K562 (cell line): ENCODE measurements around the gene PLA2G2C. TPM values are rescaled to one million over a fixed set of nuclear protein-coding genes. Genes with fewer than 3 reads are reported as not detected.

Experiments used
- ATAC-seq: fragments of 200-7000 bp; cut with Tn5 transposase; 3 replicates; pipeline ENCODE4 v1.9.1; 2020; ENCODE audit warnings: moderate library complexity
- BruUV-seq: library from RNA; stranded (reverse); fragments of 400-500 nt; replicated peaks from 2 replicates; lab custom pipeline; 2021; lab: Mats Ljungman, UMichigan
- CTCF ChIA-PET: fragments of 300-600 bp; formaldehyde crosslinking; extraction: SDS; loops from one replicate; lab custom pipeline; 2021; ENCODE audit warnings: low intra/inter-chr PET ratio; lab: Yijun Ruan, JAX
- POLR2A ChIA-PET: fragments of 300-600, 350-650 bp; sonication (Branson Sonifier 250); formaldehyde crosslinking; extraction: SDS; loops from one replicate; lab custom pipeline; 2021; ENCODE audit warnings: antibody characterized with exemption, inconsistent platforms; lab: Yijun Ruan, JAX
- DNase-seq, 4 experiments: peaks; one replicate each; pipeline versions ENCODE4 v3.0.0 to v3.0.0-alpha.2; 2011 to 2018; ENCODE audit warnings: low spot score in 3 of 4, mixed read lengths in 3 of 4; ENCODE audit errors: extremely low read depth in 1 of 4
- FAIRE-seq: peaks from 2 replicates; lab custom pipeline; 2011; peaks lifted over from hg19 to GRCh38; lab: Jason Lieb, UNC
- H2AFZ ChIP-seq: 2 replicates; pipeline ENCODE4 v1.6.0; 2011; ENCODE audit warnings: low read depth, low read length, control low read depth, inconsistent platforms
- H3K27ac ChIP-seq: fragments of 200-600 bp; 3 replicates; pipeline ENCODE4 v1.8.0; 2011; ENCODE audit warnings: low read depth, mild to moderate bottlenecking, control low read depth, inconsistent platforms, low read length, moderate library complexity, mixed read lengths; ENCODE audit errors: extremely low read depth
- H3K27me3 ChIP-seq, 2 experiments: fragments of 300-600 bp in 1 of 2; 2 replicates in 1 of 2; 3 replicates in 1 of 2; pipeline versions ENCODE4 v1.6.0 to v1.8.0; 2011; ENCODE audit warnings: inconsistent platforms in 2 of 2, low read length in 2 of 2, mild to moderate bottlenecking in 1 of 2, mixed read lengths in 1 of 2, moderate library complexity in 1 of 2; ENCODE audit not compliant: control insufficient read depth in 2 of 2, insufficient read depth in 2 of 2
- H3K36me3 ChIP-seq: fragments of 300-600 bp; 3 replicates; pipeline ENCODE4 v1.8.0; 2011; ENCODE audit warnings: mild to moderate bottlenecking, low read length, inconsistent platforms; ENCODE audit not compliant: control insufficient read depth, insufficient read depth
- H3K4me1 ChIP-seq, 2 experiments: fragments of 200-600 bp in 1 of 2; replicated peaks in 1 of 2; 2 replicates in 1 of 2; 3 replicates in 1 of 2; pipeline versions ENCODE4 v1.5.1 to v1.8.0; 2011; ENCODE audit warnings: inconsistent platforms in 2 of 2, low read length in 2 of 2, mild to moderate bottlenecking in 1 of 2, mixed read lengths in 1 of 2, moderate library complexity in 1 of 2; ENCODE audit not compliant: control insufficient read depth in 2 of 2, insufficient read depth in 2 of 2
- H3K4me2 ChIP-seq: 2 replicates; pipeline ENCODE4 v1.6.1; 2011; ENCODE audit warnings: low read length, control low read depth, inconsistent platforms, mixed read lengths; ENCODE audit not compliant: insufficient read depth
- H3K4me3 ChIP-seq: fragments of 200-600 bp; sonication (generic), shearing (Covaris generic); 2 replicates; pipeline ENCODE4 v1.5.1; 2016; ENCODE audit warnings: control low read depth, inconsistent platforms
- H3K79me2 ChIP-seq: fragments of 200-600 bp; 3 replicates; pipeline ENCODE4 v1.8.0; 2011; ENCODE audit warnings: low read length, inconsistent platforms; ENCODE audit not compliant: control insufficient read depth, insufficient read depth
- H3K9ac ChIP-seq, 2 experiments: 2 replicates each; pipeline versions ENCODE4 v1.6.0 to v1.6.1; 2011; ENCODE audit warnings: low read depth in 2 of 2, low read length in 2 of 2, control low read depth in 1 of 2, inconsistent platforms in 1 of 2, mild to moderate bottlenecking in 1 of 2, mixed read lengths in 1 of 2; ENCODE audit not compliant: insufficient read depth in 1 of 2
- H3K9me1 ChIP-seq: one replicate; pipeline ENCODE4 v1.6.0; 2011; ENCODE audit warnings: inconsistent platforms, mild to moderate bottlenecking, low read length, moderate library complexity; ENCODE audit not compliant: control insufficient read depth, insufficient read depth
- H3K9me3 ChIP-seq: replicated peaks from 2 replicates; pipeline ENCODE4 v1.5.1; 2011; ENCODE audit warnings: low read depth, low read length, inconsistent platforms; ENCODE audit not compliant: control insufficient read depth, insufficient read depth
- H4K20me1 ChIP-seq: replicated peaks from 2 replicates; pipeline ENCODE4 v1.6.1; 2011; ENCODE audit warnings: low read length, inconsistent platforms, mixed read lengths; ENCODE audit not compliant: control insufficient read depth, insufficient read depth
- BHLHE40 ChIP-seq: IDR thresholded peaks from 2 replicates; pipeline ENCODE4 v1.6.1; 2011; ENCODE audit warnings: low read length, improper control_type of control experiment
- CEBPB ChIP-seq: fragments of 450-650 bp; IDR thresholded peaks from 2 replicates; pipeline ENCODE4 v1.6.1; 2016; ENCODE audit warnings: missing genetic modification characterization, missing compliant biosample characterization
- HCFC1 ChIP-seq: IDR thresholded peaks from 2 replicates; pipeline ENCODE4 v1.6.1; 2012; ENCODE audit warnings: low read depth, low read length, improper control_type of control experiment
- PML ChIP-seq: IDR thresholded peaks from 2 replicates; pipeline ENCODE4 v1.6.1; 2012; ENCODE audit warnings: low read length, inconsistent platforms
- SAFB ChIP-seq: fragments of 200-400 bp; formaldehyde crosslinking; IDR thresholded peaks from 2 replicates; pipeline ENCODE4 v1.6.1; 2017; ENCODE audit warnings: low read depth, low read length, borderline replicate concordance
- SAFB2 ChIP-seq: fragments of 200-400 bp; formaldehyde crosslinking; IDR thresholded peaks from 2 replicates; pipeline ENCODE4 v1.6.1; 2018; ENCODE audit warnings: borderline replicate concordance, low read length, low read depth, moderate library complexity; ENCODE audit not compliant: severe bottlenecking
- TAF7 ChIP-seq: fragments of 450-650 bp; IDR thresholded peaks from 2 replicates; pipeline ENCODE4 v1.6.1; 2016; ENCODE audit warnings: missing genetic modification characterization, missing compliant biosample characterization
- ZFP1 ChIP-seq: fragments of 450-650 bp; formaldehyde crosslinking; IDR thresholded peaks from 2 replicates; pipeline ENCODE4 v1.4.0; 2020; ENCODE audit warnings: mild to moderate bottlenecking, mixed read lengths
- ZHX1 ChIP-seq: fragments of 150-350 bp; conservative IDR thresholded peaks from 2 replicates; pipeline ENCODE4 v1.6.1; 2014; ENCODE audit warnings: low read length
- ZMIZ1 ChIP-seq, 2 experiments: fragments of 150-350 bp in 1 of 2; IDR thresholded peaks; 2 replicates each; pipeline ENCODE4 v1.6.1; 2012 to 2016; ENCODE audit warnings: low read depth in 2 of 2, low read length in 2 of 2, mild to moderate bottlenecking in 1 of 2, moderate library complexity in 1 of 2
- WGBS: fragments of 100-300 bp; shearing (Covaris generic); methylation state at CpG from one replicate; pipeline ENCODE4 v1.1.6; 2016; ENCODE audit warnings: low coverage, mixed read lengths; ENCODE audit not compliant: insufficient coverage; ENCODE audit errors: missing lambda C conversion rate; 5-methylcytosine and 5-hydroxymethylcytosine counted together
- in situ Hi-C: fragments of 300-500 bp; cut with MboI; formaldehyde crosslinking; loops from 4 replicates; pipeline ENCODE4 v1.15.0; 2018; ENCODE audit warnings: inconsistent platforms, mixed read lengths
- intact Hi-C: fragments of 100-400 bp; cut with micrococcal nuclease; formaldehyde crosslinking; loops from 2 replicates; pipeline ENCODE4 v1.14.2; 2022
- polyA plus RNA-seq, 8 experiments: library from polyadenylated mRNA; depleted of rRNA in 4 of 8; stranded (reverse) in 5 of 8; unstranded in 3 of 8; fragments of >200 nt; fragmentation: Nextera tagmentation in 2 of 8; fragmentation: Illumina TruSeq in 1 of 8; extraction: Ambion mirVana in 2 of 8; extraction: Trizol in 1 of 8; gene quantifications; 2 replicates each; pipeline versions ENCODE4 v1.2.1 to v1.2.3, GENCODE V29; 2011 to 2014; ENCODE audit warnings: inconsistent platforms in 1 of 8, missing spikeins in 1 of 8
- total RNA-seq, 7 experiments: library from RNA; depleted of rRNA in 6 of 7; stranded (reverse); fragments of >200 nt in 6 of 7; fragmentation: Illumina TruSeq in 2 of 7; extraction: Trizol in 2 of 7; gene quantifications; 2 replicates each; pipeline versions ENCODE4 v1.2.1 to v1.2.3, GENCODE V29; 2011 to 2021; ENCODE audit warnings: low replicate concordance in 1 of 7

The PLA2G2C gene
- total and polyA plus RNA-seq, 9 of the 15 experiments (the other 6 are each of a cell fraction or from before 2014, with no cell fraction given), result 0.14 to 0.49 (median 0.21) TPM

- Histone ChIP-seq H3K9ac (no peak overlapping the region), H3K4me3 (no peak overlapping the region), H2AFZ (no peak overlapping the region), H3K9me1 (no peaks in the 10 kb centered on the region), H3K36me3 (no peaks in the 10 kb centered on the region), H3K4me1 (no peaks in the 10 kb centered on the region), H3K79me2 (no peaks in the 10 kb centered on the region), H3K27me3 (peaks cover 40 to 46% of the 10 kb centered on the region in 2 experiments), H3K4me2 (no peak overlapping the region), H3K27ac (no peak overlapping the region), H3K9me3 (no peaks in the 10 kb centered on the region), H4K20me1 (no peaks in the 10 kb centered on the region)
- intact Hi-C loops, result no loop called here
- POLR2A ChIA-PET, result no interaction called here
- in situ Hi-C loops, result no loop called here
- 20% methylated on average over 2 of the region's 2 CpGs for WGBS
- CTCF ChIA-PET, result no interaction called here
- TF ChIP-seq BHLHE40 (no peak), SAFB2 (no peak), PML (no peak), CEBPB (tag) (peak; percentile 49)
- FAIRE-seq (no peak), DNase-seq (no peak), ATAC-seq (no peak)
- BruUV-seq, result no TSS peak
Observed at GRCh38 chr1:20223106-20223505, 36.8 kb upstream of the PLA2G2C start.

- Histone ChIP-seq H3K79me2 (no peaks in the 10 kb centered on the region), H3K4me2 (no peak overlapping the region), H3K9me1 (no peaks in the 10 kb centered on the region), H3K27me3 (peaks cover 30 to 34% of the 10 kb centered on the region in 2 experiments), H3K4me3 (no peak overlapping the region), H3K36me3 (no peaks in the 10 kb centered on the region), H4K20me1 (no peaks in the 10 kb centered on the region), H3K9me3 (0 out of 2 replicates have a peak, but pooled peaks cover 3% of the 10 kb centered on the region), H3K4me1 (no peaks in the 10 kb centered on the region), H3K27ac (no peak overlapping the region), H2AFZ (no peak overlapping the region), H3K9ac (no peak overlapping the region)
- DNase-seq (no peak), ATAC-seq (no peak), FAIRE-seq (no peak)
- BruUV-seq, result no TSS peak
- POLR2A ChIA-PET, result interaction anchor here (0.6 to 2.9 kb wide), 4 partner anchors 8 to 250 kb away, joined by 4 to 7 read pairs (median 4); no protein-coding TSS in a partner anchor
- CTCF ChIA-PET, result no interaction called here
- in situ Hi-C loops (no loop called here), intact Hi-C loops (no loop called here)
- WGBS, result 3% methylated on average over 5 of the region's 5 CpGs
- no peak for TF ChIP-seq HCFC1
- no peak for TF ChIP-seq ZHX1
- TF ChIP-seq SAFB, result no peak
- no peak for TF ChIP-seq ZMIZ1 (IDR thresholded peaks at IDR 0.05; ENCODE audit: low read depth in 2 of 2, low read length in 2 of 2)
- no peak for TF ChIP-seq ZFP1 (CRISPR knock-in tag)
- no peak for TF ChIP-seq TAF7
Observed at GRCh38 chr1:20220036-20220435, 33.7 kb upstream of the PLA2G2C start.
